ENCODE results near the gene SNX1. TPM values are rescaled to one million over a fixed set of nuclear protein-coding genes. Genes with fewer than 3 reads are reported as not detected.
A peak's percentile ranks its signal among the peaks of the same experiment; 100 is the strongest.

Gene SNX1, protein sequence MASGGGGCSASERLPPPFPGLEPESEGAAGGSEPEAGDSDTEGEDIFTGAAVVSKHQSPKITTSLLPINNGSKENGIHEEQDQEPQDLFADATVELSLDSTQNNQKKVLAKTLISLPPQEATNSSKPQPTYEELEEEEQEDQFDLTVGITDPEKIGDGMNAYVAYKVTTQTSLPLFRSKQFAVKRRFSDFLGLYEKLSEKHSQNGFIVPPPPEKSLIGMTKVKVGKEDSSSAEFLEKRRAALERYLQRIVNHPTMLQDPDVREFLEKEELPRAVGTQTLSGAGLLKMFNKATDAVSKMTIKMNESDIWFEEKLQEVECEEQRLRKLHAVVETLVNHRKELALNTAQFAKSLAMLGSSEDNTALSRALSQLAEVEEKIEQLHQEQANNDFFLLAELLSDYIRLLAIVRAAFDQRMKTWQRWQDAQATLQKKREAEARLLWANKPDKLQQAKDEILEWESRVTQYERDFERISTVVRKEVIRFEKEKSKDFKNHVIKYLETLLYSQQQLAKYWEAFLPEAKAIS
- 100 to 1,000 TPM; 122 to 153 TPM for total RNA-seq
- 10 to 100 TPM; 54.6 to 57.7 TPM for polyA plus RNA-seq
- long read RNA-seq, donor 1, transcript SNX1-213 (13 exons, 1,374 nt), result minor isoform, 9 of 379 reads
- long read RNA-seq, donor 1, transcript SNX1-208 (15 exons, 1,971 nt), result major isoform, 304 of 379 reads
- long read RNA-seq, donor 1, partial matches to known transcripts, result 16 of 379 reads
- long read RNA-seq, donor 1, other reads (novel, unspliced or antisense), result 50 of 379 reads
- long read RNA-seq, donor 2, transcript SNX1-213 (13 exons, 1,374 nt), result minor isoform, 7 of 87 reads
- long read RNA-seq, donor 2, transcript SNX1-208 (15 exons, 1,971 nt), result major isoform, 62 of 87 reads
- long read RNA-seq, donor 2, partial matches to known transcripts, result 6 of 87 reads
- long read RNA-seq, donor 2, other reads (novel, unspliced or antisense), result 12 of 87 reads

DNA sequence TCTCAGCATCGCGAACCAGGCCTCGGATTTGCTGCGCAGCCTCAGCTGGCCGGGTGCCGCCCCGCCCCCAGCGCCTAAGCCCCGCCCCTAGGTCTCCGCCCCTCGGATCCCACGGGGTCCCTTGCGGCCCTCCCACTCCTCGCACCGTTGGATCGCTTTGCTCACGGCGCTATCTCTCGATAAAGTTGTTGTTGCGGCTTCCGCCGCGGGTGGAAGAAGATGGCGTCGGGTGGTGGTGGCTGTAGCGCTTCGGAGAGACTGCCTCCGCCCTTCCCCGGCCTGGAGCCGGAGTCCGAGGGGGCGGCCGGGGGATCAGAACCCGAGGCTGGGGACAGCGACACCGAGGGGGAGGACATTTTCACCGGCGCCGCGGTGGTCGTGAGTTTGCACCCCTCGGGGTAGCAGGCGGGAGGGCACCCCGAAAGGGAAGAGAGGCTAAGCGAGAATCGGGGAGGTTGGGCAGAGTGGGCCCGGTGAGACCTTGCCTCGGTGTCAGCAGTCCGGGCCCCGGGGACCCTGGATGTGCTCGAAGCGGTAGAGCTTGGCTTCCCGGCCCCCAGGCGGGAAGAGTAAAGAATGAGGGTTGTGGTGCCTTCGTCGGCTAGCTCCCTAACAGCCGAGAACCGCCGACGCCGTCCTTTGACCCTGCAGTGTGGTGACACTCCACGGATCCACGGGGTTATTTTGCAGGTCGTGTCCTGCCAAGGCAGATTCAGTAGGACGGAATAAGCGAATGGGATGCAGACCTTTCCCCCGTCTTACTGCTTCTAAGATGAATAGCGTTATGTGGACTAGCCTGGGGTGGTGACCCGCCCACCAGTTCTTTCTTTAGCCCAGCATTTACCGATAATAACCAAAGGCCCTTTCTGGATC lies at the start of gene SNX1:
Gene SNX1, plus strand, starts transcription at position 188 of the 873 bp plus-strand sequence. Its CDS starts 32 bp downstream, at position 220.
- H3K36me3 ChIP-seq (ENCODE audit: control insufficient read depth in 1 of 2, insufficient read depth in 2 of 2, low read length in 1 of 2), result no peaks in the 10 kb centered on the region
- no peaks in the 10 kb centered on the region for H3K4me1 ChIP-seq (ENCODE audit: control insufficient read depth in 1 of 2, insufficient read depth in 2 of 2, low read length in 2 of 2)
- H3K27ac ChIP-seq (ENCODE audit: low read depth in 1 of 2, low read length in 2 of 2), result peak within 1 kb of the TSS; percentile 20 to 49
- 0% methylated on average over 64 to 70 of the region's 70 CpGs for WGBS, 2 donors
- intact Hi-C loops (cut with DNase I), result no loop called here
- no peaks in the 10 kb centered on the region for H3K9me3 ChIP-seq (ENCODE audit: control insufficient read depth, low read length)
- ATAC-seq (ENCODE audit: low FRiP score) (peak; percentile 93), DNase-seq (peak; percentile 96 to 97)
- H3K27me3 ChIP-seq (ENCODE audit: control insufficient read depth in 1 of 2, insufficient read depth in 2 of 2, low read length in 1 of 2), result no peaks in the 10 kb centered on the region
- H3K4me3 ChIP-seq (ENCODE audit: low read length in 2 of 2), result peak within 1 kb of the TSS; percentile 33 to 87

DNA sequence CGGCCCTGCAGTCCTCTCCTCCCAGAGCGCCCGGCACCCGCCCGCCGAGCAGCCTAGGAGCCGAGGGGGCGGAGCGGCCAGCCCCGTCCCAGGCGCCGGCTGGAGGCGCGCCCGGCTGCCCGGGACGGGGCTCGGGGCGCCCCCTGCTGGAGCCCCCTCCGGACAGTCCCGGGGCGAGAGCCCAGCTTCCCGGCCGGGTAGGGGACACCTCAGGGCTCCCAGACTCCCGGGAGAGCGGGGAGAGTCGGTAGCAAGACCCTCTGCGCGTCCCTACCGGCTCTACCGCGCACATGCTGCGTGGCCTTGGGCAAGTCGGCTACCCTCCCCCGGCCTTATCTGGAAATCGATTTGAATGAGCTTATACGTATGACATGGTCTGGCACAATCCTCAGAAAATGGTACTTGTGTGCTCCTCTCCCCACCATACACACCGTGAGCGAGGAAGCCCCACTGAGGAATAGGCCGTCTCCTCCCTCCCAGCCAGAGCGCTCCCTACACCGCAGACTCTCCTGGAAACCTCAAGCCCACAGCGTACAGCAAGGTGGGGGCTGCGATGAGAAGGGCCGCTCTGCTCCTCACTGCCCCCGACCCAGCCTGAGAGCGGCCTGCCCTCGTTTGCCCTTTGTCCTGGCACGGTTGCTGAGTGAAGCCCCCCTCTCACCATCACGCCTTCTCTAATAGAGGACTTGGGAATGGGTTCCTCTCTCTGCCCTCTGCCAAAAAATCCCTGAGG lies 49.2 kb upstream of the SNX1 start, which contains the start of gene DAPK2:
Gene DAPK2, minus strand, starts transcription at position 65 of the 733 bp plus-strand sequence. CDS start 6,224 bp downstream, outside the sequence.
- ATAC-seq (ENCODE audit: low FRiP score) (peak; percentile 88), DNase-seq (peak; percentile 77 to 89)
- no peaks in the 10 kb centered on the region for H3K27me3 ChIP-seq (ENCODE audit: control insufficient read depth in 1 of 2, insufficient read depth in 2 of 2, low read length in 1 of 2)
- no peak within 1 kb of the TSS for H3K27ac ChIP-seq (ENCODE audit: low read depth in 1 of 2, low read length in 2 of 2)
- no peaks in the 10 kb centered on the region for H3K4me1 ChIP-seq (ENCODE audit: control insufficient read depth in 1 of 2, insufficient read depth in 2 of 2, low read length in 2 of 2)
- H3K4me3 ChIP-seq (ENCODE audit: low read length in 2 of 2), result peak within 1 kb of the TSS; percentile 37 to 85
- intact Hi-C loops (cut with DNase I), result loop anchor here (5.0 to 10.0 kb wide), 3 partner anchors 104 to 294 kb away; no protein-coding TSS in a partner anchor
- WGBS, 2 donors, result 8 to 11% methylated on average over 31 to 50 of the region's 50 CpGs
- no peaks in the 10 kb centered on the region for H3K9me3 ChIP-seq (ENCODE audit: control insufficient read depth, low read length)
- H3K36me3 ChIP-seq (ENCODE audit: control insufficient read depth in 1 of 2, insufficient read depth in 2 of 2, low read length in 1 of 2), result no peaks in the 10 kb centered on the region

DNA sequence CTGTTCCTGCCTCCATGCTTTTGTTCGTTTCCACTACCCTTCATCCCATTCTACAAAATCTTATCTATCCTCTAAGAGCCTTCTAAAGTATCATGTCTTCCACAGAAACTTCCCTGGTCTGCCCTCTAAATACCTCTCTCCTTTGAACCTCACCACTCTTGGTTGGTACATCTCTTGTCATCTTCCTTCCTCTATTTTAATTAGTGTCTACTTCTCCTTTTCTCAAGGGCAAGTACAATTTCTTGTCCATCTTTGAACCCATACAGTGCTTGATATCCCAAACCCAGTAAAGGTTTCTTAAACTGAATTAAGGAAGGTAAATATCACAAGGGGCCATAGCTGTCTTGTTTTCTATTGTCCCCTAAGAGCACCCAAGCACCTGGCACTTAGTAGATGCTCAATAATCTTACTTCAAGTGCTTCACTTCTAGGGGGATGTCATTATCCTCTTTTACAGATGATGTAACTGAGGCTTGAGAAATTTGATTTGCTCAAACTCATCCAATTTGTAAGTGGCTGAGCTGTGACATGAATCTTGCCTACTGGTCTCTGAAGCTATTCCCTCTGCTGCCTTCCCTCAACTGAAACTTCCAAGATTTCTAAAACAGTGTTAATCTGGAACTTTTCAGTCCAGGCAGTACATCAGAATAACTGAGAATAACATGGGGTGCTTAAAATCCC lies 46.9 kb upstream of the SNX1 start:
- Histone ChIP-seq H3K36me3 (ENCODE audit: control insufficient read depth in 1 of 2, insufficient read depth in 2 of 2, low read length in 1 of 2) (no peaks in the 10 kb centered on the region), H3K9me3 (ENCODE audit: control insufficient read depth, low read length) (no peaks in the 10 kb centered on the region), H3K27me3 (ENCODE audit: control insufficient read depth in 1 of 2, insufficient read depth in 2 of 2, low read length in 1 of 2) (no peaks in the 10 kb centered on the region), H3K27ac (ENCODE audit: low read depth in 1 of 2, low read length in 2 of 2) (no peak overlapping the region), H3K4me3 (ENCODE audit: low read length in 2 of 2) (no peak overlapping the region), H3K4me1 (ENCODE audit: control insufficient read depth in 1 of 2, insufficient read depth in 2 of 2, low read length in 2 of 2) (no peaks in the 10 kb centered on the region)
- 81 to 93% methylated on average over 1 of the region's 1 CpG for WGBS, 2 donors
- intact Hi-C loops (cut with DNase I), result loop anchor here (5.0 to 10.0 kb wide), 3 partner anchors 107 to 297 kb away; no protein-coding TSS in a partner anchor
- DNase-seq (no peak), ATAC-seq (ENCODE audit: low FRiP score) (no peak)

- ATAC-seq (ENCODE audit: low FRiP score) (no peak), DNase-seq (no peak)
- WGBS, 2 donors, result 81% methylated on average over 8 of the region's 8 CpGs
- no peak overlapping the region for H3K4me3 ChIP-seq (ENCODE audit: low read length in 2 of 2)
- H3K9me3 ChIP-seq (ENCODE audit: control insufficient read depth, low read length), result no peaks in the 10 kb centered on the region
- intact Hi-C loops (cut with DNase I), result no loop called here
- no peaks in the 10 kb centered on the region for H3K27me3 ChIP-seq (ENCODE audit: control insufficient read depth in 1 of 2, insufficient read depth in 2 of 2, low read length in 1 of 2)
- H3K27ac ChIP-seq (ENCODE audit: low read depth in 1 of 2, low read length in 2 of 2), result no peak overlapping the region
- H3K36me3 ChIP-seq (ENCODE audit: control insufficient read depth in 1 of 2, insufficient read depth in 2 of 2, low read length in 1 of 2), result no peaks in the 10 kb centered on the region
- H3K4me1 ChIP-seq (ENCODE audit: control insufficient read depth in 1 of 2, insufficient read depth in 2 of 2, low read length in 2 of 2), result no peaks in the 10 kb centered on the region
These were observed 45.3 kb upstream of the SNX1 start for GRCh38 chr15:64050281-64051092.

- intact Hi-C loops (cut with DNase I), result no loop called here
- Histone ChIP-seq H3K4me3 (ENCODE audit: low read length in 2 of 2) (no peak overlapping the region), H3K9me3 (ENCODE audit: control insufficient read depth, low read length) (no peaks in the 10 kb centered on the region), H3K27ac (ENCODE audit: low read depth in 1 of 2, low read length in 2 of 2) (no peak overlapping the region), H3K4me1 (ENCODE audit: control insufficient read depth in 1 of 2, insufficient read depth in 2 of 2, low read length in 2 of 2) (no peaks in the 10 kb centered on the region), H3K27me3 (ENCODE audit: control insufficient read depth in 1 of 2, insufficient read depth in 2 of 2, low read length in 1 of 2) (no peaks in the 10 kb centered on the region), H3K36me3 (ENCODE audit: control insufficient read depth in 1 of 2, insufficient read depth in 2 of 2, low read length in 1 of 2) (no peaks in the 10 kb centered on the region)
- no peak for DNase-seq
- WGBS, 2 donors, result 92 to 96% methylated on average over 2 of the region's 2 CpGs
- no peak for ATAC-seq (ENCODE audit: low FRiP score)
These were observed 44.7 kb upstream of the SNX1 start for GRCh38 chr15:64051093-64051402.

DNA sequence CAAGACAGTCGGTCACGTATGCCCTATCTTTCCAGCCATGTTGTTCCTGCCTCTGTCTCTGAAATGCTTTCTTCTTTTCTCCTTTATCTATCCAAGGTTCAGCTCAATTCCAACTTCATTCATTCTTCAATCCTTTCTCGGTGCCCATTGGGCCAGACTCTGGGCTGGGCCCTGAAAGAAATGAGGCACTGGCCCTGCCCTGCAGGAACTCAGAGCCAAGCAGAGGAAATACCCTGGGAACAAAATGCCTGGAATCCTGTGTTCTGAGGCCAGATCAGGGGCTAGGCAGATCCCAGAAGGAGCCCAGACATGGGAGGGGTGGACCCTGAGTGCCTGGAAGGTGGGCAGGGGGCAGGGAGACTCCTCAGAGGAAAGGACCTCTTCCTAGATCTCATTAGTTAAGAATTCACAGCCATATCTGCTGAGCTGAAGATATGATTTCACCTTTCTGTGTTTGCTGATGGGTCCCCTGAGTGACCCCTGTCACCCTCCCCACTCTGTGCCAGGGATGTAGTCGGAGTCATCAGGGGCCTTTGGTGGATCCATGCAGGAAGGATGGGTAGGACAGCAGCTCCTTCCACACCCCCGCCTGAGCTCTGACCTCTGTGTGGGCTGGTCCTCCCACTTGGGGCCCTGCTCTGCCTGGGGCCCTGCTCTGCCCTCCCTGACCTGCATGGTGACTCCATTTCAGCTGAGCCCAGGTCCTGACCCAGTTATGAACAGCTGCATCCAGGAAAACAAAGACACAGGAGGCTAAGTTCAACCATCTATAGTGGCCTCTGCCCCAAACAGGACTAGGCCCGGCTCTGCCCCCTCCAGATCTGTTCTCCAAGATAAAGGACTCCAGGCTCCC lies 44.1 kb upstream of the SNX1 start:
- 77 to 78% methylated on average over 6 of the region's 6 CpGs for WGBS, 2 donors
- H3K4me3 ChIP-seq (ENCODE audit: low read length in 2 of 2), result no peak overlapping the region
- intact Hi-C loops (cut with DNase I), result no loop called here
- no peak for DNase-seq
- no peak overlapping the region for H3K27ac ChIP-seq (ENCODE audit: low read depth in 1 of 2, low read length in 2 of 2)
- no peaks in the 10 kb centered on the region for H3K4me1 ChIP-seq (ENCODE audit: control insufficient read depth in 1 of 2, insufficient read depth in 2 of 2, low read length in 2 of 2)
- no peak for ATAC-seq (ENCODE audit: low FRiP score)
- no peaks in the 10 kb centered on the region for H3K27me3 ChIP-seq (ENCODE audit: control insufficient read depth in 1 of 2, insufficient read depth in 2 of 2, low read length in 1 of 2)
- H3K9me3 ChIP-seq (ENCODE audit: control insufficient read depth, low read length), result no peaks in the 10 kb centered on the region
- H3K36me3 ChIP-seq (ENCODE audit: control insufficient read depth in 1 of 2, insufficient read depth in 2 of 2, low read length in 1 of 2), result no peaks in the 10 kb centered on the region

Measured in aorta (tissue), 5 donors.